DOHH2 (cell line): ENCODE results near the gene FAM107B.

Experiments used
- EZH2phosphoT487 ChIP-seq: fragments of 200-600 bp; sonication (generic); IDR thresholded peaks from 2 replicates; pipeline ENCODE4 v1.6.1; 2017; ENCODE audit warnings: borderline replicate concordance, mild to moderate bottlenecking, antibody characterized with exemption, low read length, moderate library complexity, mixed read lengths
- TF ChIP-seq, protein P1 (sequence below): fragments of 200-600 bp; sonication (generic); IDR thresholded peaks from one replicate; pipeline ENCODE4 v1.5.1; 2014; ENCODE audit warnings: antibody characterized with exemption, mild to moderate bottlenecking, low read depth, low read length; ENCODE audit not compliant: poor library complexity, severe bottlenecking

DNA sequence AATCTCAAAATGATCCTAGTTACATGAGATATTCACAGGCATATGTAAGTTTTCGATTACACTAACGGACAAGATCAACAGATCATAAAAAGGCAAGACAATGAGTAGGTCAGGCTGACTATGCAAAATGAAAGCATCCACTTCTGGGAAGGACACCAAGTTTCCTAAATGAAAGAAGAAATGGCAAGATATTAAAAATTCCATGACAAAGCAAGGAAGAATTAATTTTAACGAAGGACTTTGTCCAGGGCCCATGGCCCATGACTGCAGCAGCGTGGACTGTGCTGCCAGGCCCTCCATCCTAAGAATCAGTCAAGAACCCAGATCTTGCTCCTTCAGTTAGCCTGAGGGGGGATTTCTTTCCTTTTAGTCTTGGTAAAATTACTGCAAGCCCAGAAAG lies 261.6 kb downstream of the FAM107B start:
- TF ChIP-seq, protein P1, sequence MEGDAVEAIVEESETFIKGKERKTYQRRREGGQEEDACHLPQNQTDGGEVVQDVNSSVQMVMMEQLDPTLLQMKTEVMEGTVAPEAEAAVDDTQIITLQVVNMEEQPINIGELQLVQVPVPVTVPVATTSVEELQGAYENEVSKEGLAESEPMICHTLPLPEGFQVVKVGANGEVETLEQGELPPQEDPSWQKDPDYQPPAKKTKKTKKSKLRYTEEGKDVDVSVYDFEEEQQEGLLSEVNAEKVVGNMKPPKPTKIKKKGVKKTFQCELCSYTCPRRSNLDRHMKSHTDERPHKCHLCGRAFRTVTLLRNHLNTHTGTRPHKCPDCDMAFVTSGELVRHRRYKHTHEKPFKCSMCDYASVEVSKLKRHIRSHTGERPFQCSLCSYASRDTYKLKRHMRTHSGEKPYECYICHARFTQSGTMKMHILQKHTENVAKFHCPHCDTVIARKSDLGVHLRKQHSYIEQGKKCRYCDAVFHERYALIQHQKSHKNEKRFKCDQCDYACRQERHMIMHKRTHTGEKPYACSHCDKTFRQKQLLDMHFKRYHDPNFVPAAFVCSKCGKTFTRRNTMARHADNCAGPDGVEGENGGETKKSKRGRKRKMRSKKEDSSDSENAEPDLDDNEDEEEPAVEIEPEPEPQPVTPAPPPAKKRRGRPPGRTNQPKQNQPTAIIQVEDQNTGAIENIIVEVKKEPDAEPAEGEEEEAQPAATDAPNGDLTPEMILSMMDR: no peak
- TF ChIP-seq EZH2phosphoT487: no peak
